GM18868 (cell line): ENCODE measurements around the gene ITPA.
"Not testable (repeated sequence)": the region's sequence is repeated elsewhere in the genome, so short reads cannot be mapped to it uniquely, and the experiment has no call there.

Experiments used
- ATAC-seq: cut with Tn5 transposase; IDR thresholded peaks from one replicate; pipeline ENCODE4 v1.9.1; 2021; ENCODE audit warnings: mild to moderate bottlenecking, moderate library complexity; ENCODE audit not compliant: unreplicated experiment

ITPA gene

GRCh38 chr20:3199206-3199605, 10.1 kb upstream of the ITPA start:
- no peak for ATAC-seq

- ATAC-seq, result no peak
Observed at GRCh38 chr20:3199976-3200755, 9.1 kb upstream of the ITPA start.

DNA sequence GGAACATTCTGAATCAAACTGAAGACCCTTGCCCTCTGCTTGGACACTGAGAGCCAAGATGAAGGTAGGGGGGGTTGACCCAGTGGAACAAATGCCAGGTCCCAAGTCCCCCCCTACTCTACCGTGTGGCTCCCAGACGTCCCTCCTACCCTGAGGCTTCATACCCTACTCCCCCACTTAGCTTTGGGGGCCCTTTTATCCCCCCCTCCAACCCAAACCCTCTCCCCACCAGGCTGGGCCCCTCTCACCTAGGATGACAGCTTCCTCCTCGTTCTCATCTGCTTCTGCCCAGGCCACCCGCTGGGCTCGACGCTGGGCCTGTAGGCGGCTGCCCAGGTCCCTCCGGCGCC, 6.4 kb upstream of the ITPA start:
- ATAC-seq, result no peak

DNA sequence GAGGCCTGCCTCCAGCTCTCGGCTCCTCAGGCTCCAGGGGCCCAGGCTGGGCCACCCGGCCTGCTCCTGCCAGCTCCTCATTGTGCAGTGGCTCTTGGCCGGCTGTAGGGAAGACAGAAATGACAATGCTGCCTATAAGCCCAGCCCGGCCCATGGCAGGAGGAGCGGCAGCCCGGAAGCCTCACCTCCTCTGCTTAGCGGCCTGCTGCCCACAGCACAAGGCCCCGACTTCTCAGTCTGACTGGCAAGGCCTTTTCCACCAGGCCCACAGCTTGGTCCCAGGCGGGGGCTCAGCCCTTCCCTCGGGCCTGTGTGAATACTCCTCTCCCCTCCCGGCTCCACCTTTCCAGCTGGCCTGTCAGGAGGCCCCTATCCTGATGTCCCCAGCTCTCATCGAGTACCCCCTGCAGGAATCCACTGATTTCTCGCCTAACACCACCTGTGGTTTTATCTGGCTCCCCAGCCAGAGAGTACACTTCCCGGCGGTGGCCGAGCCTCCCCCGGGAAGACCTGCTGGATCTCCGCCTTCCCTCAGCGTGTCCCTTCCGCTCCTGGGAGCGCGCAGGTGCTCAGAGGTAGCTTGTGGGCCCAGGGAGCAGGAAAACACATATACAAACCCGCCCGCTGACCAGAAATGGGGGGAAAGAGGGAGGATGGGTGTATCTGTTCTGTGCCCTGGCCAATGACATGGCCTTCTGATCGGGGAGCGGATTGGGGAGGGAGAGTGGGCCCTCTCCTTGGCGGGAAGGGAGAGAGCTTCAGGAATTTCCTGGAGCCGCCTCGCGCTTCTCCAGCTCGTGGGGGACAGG, 5.8 kb upstream of the ITPA start:
- ATAC-seq, result peak; percentile 21

DNA sequence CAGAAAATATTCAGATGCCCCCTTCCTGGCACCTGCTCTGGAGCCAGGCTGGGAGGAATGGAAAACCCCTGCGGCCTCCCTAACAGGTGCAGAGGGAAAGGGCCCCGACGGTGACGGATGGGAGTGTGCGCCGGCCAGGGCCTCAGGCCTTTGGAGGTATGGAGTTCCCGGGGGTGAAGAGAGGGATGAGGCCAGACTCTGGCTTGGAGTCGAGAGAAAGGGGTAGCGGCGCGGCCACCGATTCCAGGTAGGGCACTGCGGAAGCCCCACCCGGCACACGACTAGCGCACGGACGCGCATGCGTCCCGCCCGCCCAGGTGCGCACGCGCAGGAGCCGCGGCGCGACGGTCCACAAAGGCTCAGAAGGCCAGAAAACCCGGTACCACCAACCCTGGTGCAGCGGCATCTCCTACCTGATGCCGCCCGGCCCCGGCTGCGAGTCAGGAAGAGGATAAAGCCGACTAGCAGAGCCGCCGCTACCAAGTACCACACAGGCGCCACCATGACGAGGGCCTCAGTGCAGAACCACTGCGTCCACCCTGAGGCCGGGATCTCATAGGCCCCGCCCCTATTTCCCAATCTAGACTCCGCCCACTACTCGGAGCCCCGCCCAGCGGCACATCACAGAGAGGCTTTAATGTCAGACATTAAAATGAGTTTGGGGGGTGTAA, 5.0 kb upstream of the ITPA start, which contains the start of gene DDRGK1:
DDRGK1 (minus strand) TSS at position 559 of the 671 bp plus-strand sequence; CDS start at position 504, 55 bp downstream.
- ATAC-seq, result peak; percentile 84

DNA sequence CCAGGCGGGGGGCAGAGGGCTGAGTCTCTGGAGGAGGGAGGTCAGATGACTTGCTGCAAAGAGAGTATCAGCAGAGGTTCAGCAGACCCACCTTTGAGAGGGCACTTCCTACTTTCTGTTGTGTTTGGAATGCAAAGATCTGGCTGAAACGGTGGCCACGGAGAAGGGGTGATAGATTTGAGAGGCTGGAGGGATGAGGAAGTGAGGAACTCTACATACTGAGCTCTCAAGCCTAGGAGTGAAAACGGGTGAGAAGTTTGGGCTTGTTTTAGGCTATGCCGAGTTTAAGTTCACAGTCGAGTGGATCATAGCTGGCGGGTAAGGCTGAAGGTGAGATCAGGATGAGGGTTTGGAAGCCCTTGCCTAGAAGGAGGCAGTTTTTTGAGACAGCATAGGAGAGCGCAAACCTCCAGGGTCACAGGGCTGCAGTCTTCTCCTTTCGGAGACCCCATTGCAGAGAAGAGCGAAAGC, 477 bp upstream of the ITPA start:
- ATAC-seq, result no peak

GRCh38 chr20:3209946-3210317, 634 bp downstream of the ITPA start:
- no peak for ATAC-seq

DNA sequence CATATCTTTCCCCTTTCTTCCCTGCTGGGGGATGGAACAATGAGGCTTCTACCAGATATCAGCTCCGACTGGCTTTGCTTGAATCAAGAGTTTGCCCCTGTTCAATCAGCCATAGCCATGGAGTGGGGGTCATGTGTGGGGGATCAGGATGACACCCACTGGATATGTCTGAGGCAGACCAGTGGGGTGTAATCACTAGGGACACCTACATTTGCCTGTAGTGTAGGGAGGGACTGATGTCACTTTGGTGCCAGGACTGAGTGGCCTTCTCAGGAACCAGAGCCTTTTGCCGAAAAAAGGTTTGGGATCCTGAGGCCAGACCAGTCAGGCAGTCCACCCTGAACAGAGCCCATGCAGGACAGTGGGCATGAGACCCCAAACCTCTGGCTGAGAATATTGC, 1.0 kb downstream of the ITPA start:
- no peak for ATAC-seq

DNA sequence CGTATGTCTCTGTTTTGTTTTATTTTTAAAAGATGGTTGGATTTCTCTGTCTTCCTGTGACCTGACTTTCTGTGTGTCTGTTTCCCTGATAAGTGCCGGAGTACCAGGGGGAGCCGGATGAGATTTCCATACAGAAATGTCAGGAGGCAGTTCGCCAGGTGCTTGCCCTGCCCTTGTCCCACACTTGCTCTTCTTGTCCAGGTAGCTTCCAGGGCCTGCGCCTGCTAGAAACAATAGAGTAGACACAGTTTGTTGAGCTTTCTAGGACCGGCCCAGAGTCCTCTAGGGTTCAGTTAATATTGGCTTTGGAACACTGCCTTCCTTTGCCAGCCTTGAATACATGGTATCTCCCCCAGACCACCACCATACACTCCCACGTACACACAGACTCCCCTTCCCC, 3.9 kb downstream of the ITPA start:
- ATAC-seq, result no peak

DNA sequence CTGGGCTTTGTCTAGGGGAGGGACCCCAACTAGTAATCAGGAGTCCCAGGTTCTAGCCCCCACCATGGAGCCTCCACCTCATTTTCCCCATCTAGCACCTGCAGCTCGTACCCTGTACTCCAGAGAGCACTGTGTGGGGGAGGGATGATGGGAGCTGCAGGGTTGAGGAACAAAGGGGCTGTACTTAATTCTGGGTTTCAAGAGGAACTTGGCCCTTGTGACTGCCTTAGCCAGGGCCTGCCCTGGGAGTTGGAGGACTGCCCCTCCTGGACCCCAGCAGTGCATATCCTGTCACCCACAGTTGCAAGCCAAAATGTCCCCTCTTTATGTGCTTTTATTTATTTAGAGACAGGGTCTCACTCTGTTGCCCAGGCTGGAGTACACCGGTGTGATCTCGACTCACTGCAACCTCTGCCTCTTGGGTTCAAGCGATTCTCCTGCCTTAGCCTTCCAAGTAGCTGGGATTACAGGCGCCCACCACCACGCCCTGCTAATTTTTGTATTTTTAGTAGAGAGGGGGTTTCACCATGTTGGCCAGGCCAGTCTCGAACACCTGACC, 6.1 kb downstream of the ITPA start:
- not testable (repeated sequence) for ATAC-seq

GRCh38 chr20:3218307-3218988, 9.2 kb downstream of the ITPA start:
- no peak for ATAC-seq

- ATAC-seq, result no peak
Observed at GRCh38 chr20:3221398-3222226, 12.3 kb downstream of the ITPA start.

DNA sequence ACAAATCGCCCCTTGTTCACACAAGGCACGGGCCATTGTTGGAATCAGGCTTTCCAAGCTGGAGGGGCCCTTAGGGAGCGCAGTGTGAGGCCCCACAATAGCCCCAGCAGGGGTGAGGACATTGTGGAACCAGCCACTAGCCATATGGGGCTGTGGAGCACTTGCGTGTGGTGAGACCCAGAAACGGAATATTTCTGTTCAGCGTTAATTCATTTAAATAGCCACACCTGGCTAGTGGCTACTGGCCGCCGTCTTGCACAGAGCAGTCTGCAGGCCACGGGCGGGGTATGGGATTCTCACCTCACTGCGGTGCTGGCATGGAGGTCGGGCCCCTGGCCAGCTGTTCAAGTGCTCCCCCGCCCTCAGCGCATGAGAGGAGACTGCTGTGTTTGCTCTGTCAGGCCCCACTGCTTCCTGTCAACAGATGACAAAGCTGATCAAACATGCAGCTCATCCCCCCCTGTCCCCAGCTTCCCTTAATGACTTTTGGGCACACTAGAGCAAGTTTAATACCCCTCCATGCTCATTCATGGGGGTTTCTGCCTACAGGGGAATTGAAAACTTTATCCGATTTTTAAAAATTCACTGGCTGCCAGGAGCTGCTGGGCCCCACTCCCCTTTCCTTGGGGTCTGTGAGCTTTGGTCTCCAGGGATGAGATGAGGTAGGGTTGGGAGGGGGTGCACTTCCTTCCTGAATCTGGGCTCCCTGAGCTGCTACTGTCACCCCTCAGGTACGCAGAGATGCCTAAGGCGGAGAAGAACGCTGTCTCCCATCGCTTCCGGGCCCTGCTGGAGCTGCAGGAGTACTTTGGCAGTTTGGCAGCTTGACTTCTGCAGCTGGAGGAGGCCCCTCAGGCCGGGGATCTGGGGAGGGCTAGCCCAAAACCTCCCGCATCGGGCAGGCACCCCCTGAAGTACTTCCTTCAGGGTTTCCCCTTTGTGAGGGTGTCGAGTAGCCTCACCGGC, 13.6 kb downstream of the ITPA start:
- ATAC-seq, result peak; percentile 89

DNA sequence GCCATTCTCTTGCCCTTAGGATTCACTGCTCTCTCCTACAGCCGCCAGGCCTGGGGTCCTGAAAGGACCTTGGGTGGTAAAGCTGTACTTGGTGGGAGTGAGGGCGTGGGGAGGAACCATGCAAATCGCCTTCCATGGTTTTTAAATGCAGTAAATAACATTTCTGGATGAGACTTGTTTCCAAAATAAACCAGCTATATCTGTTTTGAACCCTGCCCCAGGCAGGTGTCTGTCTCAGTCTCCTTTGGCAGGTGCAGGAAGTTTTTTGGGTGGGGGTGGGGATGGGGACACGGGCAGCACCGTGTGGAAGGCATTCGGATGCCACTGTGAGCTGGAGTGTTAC, 14.3 kb downstream of the ITPA start:
- no peak for ATAC-seq

- ATAC-seq, result no peak
Observed at GRCh38 chr20:3223994-3224680, 14.8 kb downstream of the ITPA start.

GRCh38 chr20:3224681-3225421, 15.6 kb downstream of the ITPA start:
- ATAC-seq, result no peak

DNA sequence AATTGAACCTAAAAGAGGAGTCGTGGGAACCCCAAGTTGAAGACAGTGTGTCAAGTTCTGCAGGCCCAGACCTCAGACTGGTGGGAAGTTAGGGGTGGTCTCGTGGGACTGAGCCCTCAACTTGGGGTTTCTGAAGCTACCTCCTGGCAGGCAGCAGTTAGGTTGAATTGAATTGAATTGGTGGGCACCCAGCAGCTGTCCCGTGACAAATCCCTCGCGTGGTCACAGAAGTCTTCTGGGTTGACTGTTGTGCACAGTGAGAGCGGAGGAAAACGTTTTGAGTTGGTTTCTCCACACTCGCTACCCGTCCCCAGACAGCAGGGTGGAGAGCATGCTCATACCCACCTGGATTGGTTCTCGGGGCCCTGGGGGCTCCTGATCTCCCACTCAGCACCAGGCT, 16.8 kb downstream of the ITPA start:
- ATAC-seq, result no peak

DNA sequence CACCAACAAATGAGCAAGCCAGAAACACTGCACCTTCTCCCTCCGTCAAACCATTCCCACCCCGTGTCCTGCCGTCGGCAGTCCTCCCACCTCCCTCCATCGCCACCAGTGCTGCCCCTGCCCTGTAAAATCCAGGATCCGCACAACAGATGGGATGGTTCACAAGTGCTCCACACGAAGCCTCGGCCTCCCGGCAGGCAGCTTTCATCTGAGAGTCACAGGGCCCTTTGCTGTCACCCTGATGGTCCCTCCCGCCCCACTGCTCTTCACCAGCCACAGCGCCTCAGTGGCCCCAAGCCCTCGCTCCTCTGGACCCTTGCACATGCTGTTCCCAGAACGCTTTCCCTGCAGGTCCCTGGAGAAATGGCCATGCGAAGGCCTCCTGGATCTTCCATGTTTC, 17.6 kb downstream of the ITPA start:
- no peak for ATAC-seq
